Measurements from ENCODE around the gene BANF2.

BANF2 gene

GRCh38 chr20:17688965-17689364 lies 10.8 kb upstream of the BANF2 start:
- TF ChIP-seq CTCF (IDR thresholded peaks at IDR 0.05; ENCODE audit: low read depth, low read length): no peak
- no peak overlapping the region for H3K4me3 ChIP-seq (ENCODE audit: low read depth, low read length)
- in situ Hi-C loops (cut with HindIII; ENCODE audit: low sequenced_read_pairs): no loop called here
- no peak for DNase-seq (ENCODE audit: low read depth, low spot score)

- H3K4me3 ChIP-seq (ENCODE audit: low read depth, low read length): no peak overlapping the region
- no peak for DNase-seq (ENCODE audit: low read depth, low spot score)
- in situ Hi-C loops (cut with HindIII; ENCODE audit: low sequenced_read_pairs): no loop called here
- no peak for TF ChIP-seq CTCF (IDR thresholded peaks at IDR 0.05; ENCODE audit: low read depth, low read length)
Observed at GRCh38 chr20:17690144-17690543, 9.6 kb upstream of the BANF2 start.

- DNase-seq (ENCODE audit: low read depth, low spot score): no peak
- TF ChIP-seq CTCF (IDR thresholded peaks at IDR 0.05; ENCODE audit: low read depth, low read length): no peak
- in situ Hi-C loops (cut with HindIII; ENCODE audit: low sequenced_read_pairs): no loop called here
- H3K4me3 ChIP-seq (ENCODE audit: low read depth, low read length): no peak overlapping the region
Observed at GRCh38 chr20:17691758-17692157, 8.0 kb upstream of the BANF2 start.

DNA sequence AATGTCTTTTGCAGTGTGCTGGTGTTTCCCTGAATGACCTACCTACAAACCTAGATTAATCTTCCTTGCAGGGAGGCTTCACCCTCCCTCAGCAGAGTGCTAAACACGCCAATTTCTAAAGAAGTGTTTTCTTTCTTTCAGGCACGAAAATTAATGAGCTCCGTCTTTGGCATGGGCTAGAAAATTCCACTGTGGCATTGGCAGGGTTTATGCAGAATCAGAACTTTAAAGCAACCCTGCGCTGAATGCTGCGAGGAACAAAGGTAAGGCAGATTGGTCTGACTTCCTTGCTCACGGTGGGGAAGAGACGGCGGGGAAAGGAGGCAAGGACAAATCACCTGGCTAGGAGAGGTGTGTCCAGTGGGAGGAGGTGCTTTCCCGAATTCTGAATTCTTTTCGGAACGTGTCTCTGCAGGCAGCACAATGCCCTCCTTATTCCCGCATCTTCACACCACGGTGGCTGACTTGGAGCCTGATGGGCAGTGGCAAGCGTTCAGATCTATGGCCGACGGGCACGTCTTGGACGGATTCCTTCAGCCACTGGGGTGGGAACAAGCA lies 6.2 kb upstream of the BANF2 start:
- no peak for TF ChIP-seq CTCF (IDR thresholded peaks at IDR 0.05; ENCODE audit: low read depth, low read length)
- DNase-seq (ENCODE audit: low read depth, low spot score): no peak
- in situ Hi-C loops (cut with HindIII; ENCODE audit: low sequenced_read_pairs): no loop called here
- H3K4me3 ChIP-seq (ENCODE audit: low read depth, low read length): no peak overlapping the region

DNA sequence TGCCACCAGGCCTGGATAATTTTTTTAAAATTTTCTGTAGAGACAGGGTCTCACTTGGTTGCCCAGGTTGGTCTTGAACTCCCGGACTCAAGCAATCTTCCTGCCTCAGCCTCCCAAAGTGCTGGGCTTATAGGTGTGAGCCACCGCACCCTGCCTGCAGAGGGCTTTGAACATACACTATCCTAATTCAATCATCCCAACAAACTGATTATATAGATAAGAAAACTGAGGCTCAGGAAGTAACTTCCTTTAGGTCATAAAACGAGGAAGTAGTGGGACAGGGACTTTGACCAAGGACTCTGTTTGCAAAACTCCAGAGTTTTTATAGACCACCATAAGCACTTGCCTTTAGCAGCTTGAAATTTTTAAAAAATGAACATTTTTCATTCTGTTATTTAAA lies 5.0 kb upstream of the BANF2 start:
- in situ Hi-C loops (cut with HindIII; ENCODE audit: low sequenced_read_pairs): no loop called here
- no peak for TF ChIP-seq CTCF (IDR thresholded peaks at IDR 0.05; ENCODE audit: low read depth, low read length)
- DNase-seq (ENCODE audit: low read depth, low spot score): no peak
- H3K4me3 ChIP-seq (ENCODE audit: low read depth, low read length): no peak overlapping the region

DNA sequence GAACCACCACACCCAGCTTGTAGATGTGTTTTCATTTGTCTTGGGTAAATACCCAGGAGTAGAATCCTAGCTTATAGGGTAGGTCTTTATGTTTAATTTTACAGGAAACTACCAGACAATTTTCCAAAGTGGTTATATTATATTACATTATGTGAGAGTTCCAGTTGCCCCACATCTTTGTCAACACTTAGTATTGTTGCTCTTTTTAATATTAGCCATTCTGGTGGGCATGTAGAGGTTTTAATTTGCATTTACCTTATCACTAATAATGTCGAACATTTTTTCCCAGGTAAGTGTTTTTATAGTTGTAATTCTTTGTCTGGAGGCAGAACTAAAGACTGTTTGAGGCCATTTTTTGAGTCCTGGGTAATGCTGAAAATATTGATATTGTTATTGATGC lies 3.5 kb upstream of the BANF2 start:
- in situ Hi-C loops (cut with HindIII; ENCODE audit: low sequenced_read_pairs): no loop called here
- no peak for TF ChIP-seq CTCF (IDR thresholded peaks at IDR 0.05; ENCODE audit: low read depth, low read length)
- H3K4me3 ChIP-seq (ENCODE audit: low read depth, low read length): no peak overlapping the region

GRCh38 chr20:17697171-17697570 lies 2.6 kb upstream of the BANF2 start:
- DNase-seq (ENCODE audit: low read depth, low spot score): no peak
- no peak for TF ChIP-seq CTCF (IDR thresholded peaks at IDR 0.05; ENCODE audit: low read depth, low read length)
- in situ Hi-C loops (cut with HindIII; ENCODE audit: low sequenced_read_pairs): no loop called here
- no peak overlapping the region for H3K4me3 ChIP-seq (ENCODE audit: low read depth, low read length)

More for the DNA sequence above, 3.5 kb upstream of the BANF2 start:
- DNase-seq (ENCODE audit: low read depth, low spot score): no peak
